Stimulated activated CD8-positive, alpha-beta memory T cell treated with anti-CD3 and anti-CD28 coated beads, Interleukin-7, amount 100 ng/mL, for 1 hour (primary cell): Measurements from ENCODE around the gene CCDC170.
"Not testable (repeated sequence)": the region's sequence is repeated elsewhere in the genome, so short reads cannot be mapped to it uniquely, and the experiment has no call there.

ENCODE experiments used
- DNase-seq, 2 donors: peaks; one replicate each; pipeline ENCODE4 v3.0.0-alpha.2; 2020; ENCODE audit warnings: low read depth in 2 of 2

CCDC170 gene

DNA sequence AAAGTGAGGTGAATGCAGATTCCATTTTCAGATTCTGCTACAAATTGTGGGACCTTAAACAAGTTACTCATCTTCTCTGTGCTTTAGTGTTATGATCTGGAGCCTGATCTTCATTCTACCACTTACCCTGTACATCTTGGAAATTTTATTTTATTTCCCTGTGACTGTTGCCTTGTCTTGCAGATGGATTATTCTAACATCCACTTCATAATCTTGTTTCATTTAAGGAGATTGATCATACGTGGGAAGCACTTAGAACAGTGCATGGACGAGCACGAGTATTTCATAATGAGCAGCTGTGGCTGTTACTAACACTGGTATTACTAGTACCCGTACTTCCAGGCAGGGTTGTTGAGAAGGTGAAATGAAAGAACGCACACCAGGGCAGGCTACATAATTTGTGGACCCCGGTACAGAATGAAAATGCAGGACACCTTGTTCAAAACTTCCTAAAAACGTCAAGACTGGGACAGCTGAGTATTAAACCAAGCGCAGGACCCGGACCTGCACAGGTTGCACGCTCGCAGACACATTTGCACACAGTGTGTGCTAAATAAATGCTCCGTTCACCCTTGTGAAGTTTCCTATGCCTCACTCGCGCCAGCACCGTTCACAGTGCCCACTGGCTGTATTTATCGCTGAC, 535 bp upstream of the CCDC170 start:
- DNase-seq = no peak

DNA sequence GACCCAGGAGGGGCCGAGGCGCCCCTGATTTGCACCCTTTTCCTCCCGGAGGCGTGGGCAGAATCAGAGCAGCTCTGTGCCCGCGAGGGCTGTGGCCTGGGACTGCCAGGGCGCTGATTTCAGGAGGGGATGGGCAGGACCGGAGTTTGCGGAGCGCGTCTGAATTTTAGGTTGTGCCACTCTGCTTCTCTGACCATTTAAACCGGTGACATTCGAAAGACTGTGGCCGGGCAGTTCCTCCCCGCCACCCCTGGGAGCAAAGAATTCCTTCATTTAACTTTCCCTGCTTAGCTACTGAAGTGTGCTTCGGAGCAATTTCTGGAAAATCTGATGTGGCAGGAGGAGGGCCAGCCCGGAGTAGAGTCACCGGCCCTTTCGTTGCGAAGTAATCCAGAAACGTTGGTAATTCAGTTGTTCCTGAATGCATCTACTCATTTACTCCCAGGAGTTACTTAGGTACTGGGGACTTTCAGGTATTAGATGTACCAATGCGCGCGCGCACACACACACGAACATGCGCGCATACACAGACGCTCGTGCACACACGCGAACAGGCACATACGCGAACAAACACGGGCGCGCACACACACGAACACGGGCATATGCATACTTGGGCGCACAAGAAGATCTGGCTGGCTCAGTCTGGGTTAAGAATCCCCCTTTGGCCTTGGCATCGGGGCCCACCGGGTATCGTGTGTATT, 568 bp downstream of the CCDC170 start:
- DNase-seq = no peak

- DNase-seq = no peak
These were observed 1.1 kb downstream of the CCDC170 start for GRCh38 chr6:151494936-151495320.

DNA sequence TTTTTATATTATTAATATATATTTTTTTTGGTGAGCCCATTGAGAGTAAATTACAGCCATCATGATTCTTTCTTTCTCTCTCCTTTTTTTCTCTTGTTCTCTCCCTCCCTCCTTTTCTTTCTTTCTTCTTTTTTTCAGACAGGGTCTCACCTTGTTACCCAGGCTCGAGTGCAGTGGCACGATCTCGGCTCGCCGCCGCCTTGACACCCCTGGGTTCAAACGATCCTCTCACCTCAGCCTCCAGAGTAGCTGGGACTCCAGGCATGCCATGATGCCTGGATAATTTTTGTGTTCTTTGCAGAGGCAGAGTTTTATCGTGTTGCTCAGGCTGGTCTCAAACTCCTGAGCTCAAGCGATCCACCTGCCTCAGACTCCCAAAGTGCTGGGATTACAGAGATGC, 1.6 kb downstream of the CCDC170 start:
- no peak for DNase-seq

DNA sequence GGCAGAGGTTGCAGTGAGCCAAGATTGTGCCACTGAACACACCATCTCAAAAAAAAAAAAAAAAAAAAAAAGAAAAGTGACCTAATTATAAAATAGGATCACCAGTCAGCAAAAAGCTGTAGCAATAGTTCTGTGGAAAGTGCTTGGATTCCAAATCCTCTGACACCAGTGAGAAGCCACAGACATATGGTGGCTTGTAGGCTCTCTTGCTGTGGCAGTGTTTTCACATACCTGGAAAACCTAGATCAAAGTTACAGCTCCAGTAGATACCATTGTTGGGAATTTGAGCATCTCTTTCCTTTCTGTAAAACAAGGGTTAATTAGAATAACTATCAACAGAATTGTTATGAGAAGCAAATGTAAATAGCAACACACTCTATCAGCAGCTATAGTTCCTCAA, 4.1 kb downstream of the CCDC170 start:
- DNase-seq = no peak

GRCh38 chr6:151498327-151498726, 4.5 kb downstream of the CCDC170 start:
- DNase-seq = no peak

- DNase-seq = no peak
These were observed 5.7 kb downstream of the CCDC170 start for GRCh38 chr6:151499551-151499950.

- DNase-seq = no peak
These were observed 7.8 kb downstream of the CCDC170 start for GRCh38 chr6:151501511-151502136.

- DNase-seq = no peak
These were observed 8.7 kb downstream of the CCDC170 start for GRCh38 chr6:151502499-151502898.

DNA sequence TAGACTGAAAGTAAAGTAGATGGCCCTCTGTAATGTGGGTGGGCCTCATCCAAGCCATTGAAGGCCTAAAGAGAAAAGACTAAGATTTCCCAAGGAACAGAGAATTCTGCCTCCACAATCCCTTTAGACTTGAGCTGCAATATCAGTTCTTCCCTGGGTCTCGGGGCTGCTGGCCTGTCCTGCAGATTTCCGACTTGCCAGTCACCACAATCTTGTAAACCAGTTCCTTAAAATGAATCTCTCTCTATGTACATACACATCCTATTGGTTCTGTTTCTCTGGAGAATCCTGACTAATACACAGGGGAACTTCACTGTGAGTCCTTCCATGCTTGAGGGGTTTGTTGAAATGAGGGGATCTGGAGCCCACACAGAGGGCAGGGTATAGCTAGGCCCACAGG, 12.9 kb downstream of the CCDC170 start:
- DNase-seq = no peak

DNA sequence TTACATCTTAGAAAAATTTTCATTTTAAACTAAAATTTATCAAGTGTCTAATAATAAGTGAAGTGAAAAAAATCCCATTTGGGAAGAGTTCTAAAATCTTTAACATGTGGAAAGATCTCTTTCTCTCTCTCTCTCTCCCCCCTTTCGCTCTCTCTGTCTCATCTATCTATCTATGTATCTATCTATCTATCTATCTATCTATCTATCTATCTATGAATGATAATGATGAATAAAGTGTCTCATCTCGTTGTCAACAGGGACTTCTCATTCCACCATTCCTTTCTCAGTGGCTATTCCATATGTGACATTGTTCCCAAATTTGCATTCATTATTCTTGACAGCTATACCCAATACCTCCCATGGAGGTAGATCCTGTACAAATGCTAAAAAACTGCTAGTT, 15.2 kb downstream of the CCDC170 start:
- no peak for DNase-seq

DNA sequence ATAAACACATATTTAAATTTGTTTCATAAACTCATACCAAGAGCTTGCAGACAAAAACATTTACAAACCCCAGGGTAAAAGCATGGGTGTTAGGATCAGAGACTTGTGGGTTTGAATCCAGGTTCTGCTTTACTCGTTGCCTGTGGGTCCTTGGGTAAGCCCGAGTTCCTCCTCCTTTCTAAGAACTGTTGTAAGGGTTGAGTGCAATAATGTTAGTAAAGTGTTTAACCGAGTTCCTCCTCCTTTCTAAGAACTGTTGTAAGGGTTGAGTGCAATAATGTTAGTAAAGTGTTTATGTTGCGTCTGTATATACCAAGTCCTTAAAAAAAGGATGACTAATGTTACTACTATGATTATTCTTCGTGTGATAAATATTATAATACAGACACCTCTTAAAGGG, 18.7 kb downstream of the CCDC170 start:
- no peak for DNase-seq

DNA sequence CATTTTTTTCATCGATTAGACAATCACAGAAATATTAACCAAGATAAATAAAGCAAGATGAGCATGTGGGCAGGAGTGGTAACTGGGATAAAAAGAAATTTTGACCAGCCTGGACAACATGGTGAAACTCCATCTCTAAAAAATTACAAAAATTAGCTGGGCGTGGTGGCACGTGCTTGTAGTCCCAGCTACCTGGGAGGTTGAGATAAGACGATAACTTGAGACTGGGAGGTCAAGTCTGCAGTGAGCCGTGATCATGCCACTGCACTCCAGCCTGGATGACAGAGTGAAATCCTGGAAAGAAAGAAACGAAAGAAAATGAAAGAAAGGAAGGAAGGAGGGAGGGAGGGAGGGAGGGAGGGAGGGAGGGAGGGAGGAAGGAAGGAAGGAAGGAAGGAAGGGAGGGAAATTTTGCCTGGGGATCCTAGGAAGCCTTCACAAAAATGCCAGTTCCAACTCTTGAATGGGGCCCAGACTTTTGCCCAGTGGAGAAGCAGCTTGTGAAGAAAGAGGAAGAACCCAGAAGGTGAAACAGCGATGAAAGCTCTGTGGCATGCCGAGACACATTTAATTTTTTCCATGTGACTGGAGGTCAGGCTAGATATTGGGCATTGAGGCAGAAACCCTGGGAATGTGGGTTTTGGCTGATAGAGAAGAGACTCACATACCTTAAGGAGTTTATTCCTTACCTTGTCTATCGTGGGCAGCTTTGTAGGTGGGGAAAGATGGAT, 20.3 kb downstream of the CCDC170 start:
- DNase-seq = no peak

- not testable (repeated sequence) for DNase-seq
These were observed 25.2 kb downstream of the CCDC170 start for GRCh38 chr6:151518992-151519391.

DNA sequence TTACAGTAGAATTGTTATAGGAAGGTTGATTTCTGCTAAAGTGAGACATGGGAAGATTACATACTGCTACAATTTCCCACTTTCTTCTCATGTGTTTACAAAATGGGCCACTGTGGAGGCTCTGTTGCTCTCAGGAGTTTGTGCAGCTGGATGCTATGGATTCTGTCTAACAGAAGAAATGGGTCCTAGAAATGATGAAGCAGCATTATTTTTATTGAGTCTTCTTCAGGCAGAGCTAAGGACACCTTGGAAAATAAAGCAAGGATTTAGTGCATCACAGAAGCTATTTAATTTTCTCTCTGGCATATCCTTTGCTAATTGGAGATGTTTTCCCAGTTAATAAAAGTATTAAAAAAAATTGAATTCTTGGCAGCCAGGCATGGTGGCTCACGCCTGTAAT, 29.2 kb downstream of the CCDC170 start:
- DNase-seq = no peak

DNA sequence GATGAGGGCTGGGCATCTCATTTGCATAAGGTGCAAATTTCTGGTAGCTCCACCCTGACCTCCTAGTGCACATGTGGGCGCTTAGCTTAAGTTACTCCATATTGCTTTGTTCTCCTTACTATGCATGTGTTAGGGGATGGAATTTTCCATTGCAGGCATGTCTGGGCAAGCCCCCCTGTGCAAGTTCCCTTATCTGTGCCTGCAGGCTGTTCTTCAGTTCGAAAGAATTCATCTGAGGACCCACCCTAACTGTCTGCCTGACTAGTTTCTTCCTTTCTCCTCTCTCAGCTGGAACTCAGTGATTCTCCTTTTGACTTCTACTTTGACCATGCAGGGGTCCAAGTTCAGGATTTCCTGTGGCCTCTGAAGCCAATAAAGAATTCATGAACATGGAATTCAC, 30.2 kb downstream of the CCDC170 start:
- no peak for DNase-seq

- DNase-seq = no peak
These were observed 40.8 kb downstream of the CCDC170 start for GRCh38 chr6:151534576-151534975.

- no peak for DNase-seq
These were observed 41.8 kb downstream of the CCDC170 start for GRCh38 chr6:151535476-151536187.

GRCh38 chr6:151536188-151536479, 42.3 kb downstream of the CCDC170 start:
- no peak for DNase-seq

DNA sequence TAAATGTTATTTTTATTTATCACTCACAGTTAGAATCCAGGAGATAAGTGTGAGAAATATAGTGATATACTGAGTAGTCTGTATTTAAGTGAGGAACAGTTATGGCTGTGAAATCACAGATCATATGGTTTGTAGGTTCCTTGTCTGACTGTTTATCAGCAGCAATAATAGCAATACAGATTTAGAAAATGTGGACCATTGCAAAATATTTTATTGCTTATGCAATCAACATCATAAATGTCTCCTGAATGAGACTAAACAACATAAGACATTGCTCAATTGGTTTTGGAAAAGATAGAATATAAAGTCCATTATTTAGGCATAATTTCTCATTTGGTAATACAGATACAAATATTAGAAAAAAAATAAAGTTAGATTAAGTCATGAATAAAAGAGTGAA, 43.7 kb downstream of the CCDC170 start:
- DNase-seq = no peak

- no peak for DNase-seq
These were observed 45.9 kb downstream of the CCDC170 start for GRCh38 chr6:151539506-151540268.
